HEK293 (cell line): ENCODE measurements around the gene TAS2R60.

Experiments used
- SALL2 ChIP-seq: fragments of 450-650 bp; formaldehyde crosslinking; IDR thresholded peaks from 2 replicates; pipeline ENCODE4 v1.5.0; 2017; ENCODE audit warnings: missing biosample characterization, mild to moderate bottlenecking, missing genetic modification characterization, borderline replicate concordance
- ZNF10 ChIP-seq: fragments of 450-650 bp; formaldehyde crosslinking; IDR thresholded peaks from 2 replicates; pipeline ENCODE4 v1.5.1; 2017; ENCODE audit warnings: missing biosample characterization, missing genetic modification characterization
- ZNF138 ChIP-seq: fragments of 450-650 bp; formaldehyde crosslinking; IDR thresholded peaks from 2 replicates; pipeline ENCODE4 v1.5.1; 2016; ENCODE audit warnings: missing biosample characterization, missing genetic modification characterization, borderline replicate concordance
- ZNF239 ChIP-seq: fragments of 450-650 bp; formaldehyde crosslinking; IDR thresholded peaks from 2 replicates; pipeline ENCODE4 v1.5.1; 2016; ENCODE audit warnings: missing biosample characterization, missing genetic modification characterization
- ZNF302 ChIP-seq: fragments of 450-650 bp; formaldehyde crosslinking; IDR thresholded peaks from 2 replicates; pipeline ENCODE4 v1.5.1; 2016; ENCODE audit warnings: missing biosample characterization, missing genetic modification characterization, low read depth
- ZNF530 ChIP-seq: fragments of 450-650 bp; formaldehyde crosslinking; IDR thresholded peaks from 2 replicates; pipeline ENCODE4 v1.5.1; 2016; ENCODE audit warnings: low read depth, missing biosample characterization, missing genetic modification characterization
- TF ChIP-seq, protein P1 (sequence below): fragments of 450-650 bp; formaldehyde crosslinking; IDR thresholded peaks from 2 replicates; pipeline ENCODE4 v1.5.1; 2016; ENCODE audit warnings: missing biosample characterization, missing genetic modification characterization

DNA sequence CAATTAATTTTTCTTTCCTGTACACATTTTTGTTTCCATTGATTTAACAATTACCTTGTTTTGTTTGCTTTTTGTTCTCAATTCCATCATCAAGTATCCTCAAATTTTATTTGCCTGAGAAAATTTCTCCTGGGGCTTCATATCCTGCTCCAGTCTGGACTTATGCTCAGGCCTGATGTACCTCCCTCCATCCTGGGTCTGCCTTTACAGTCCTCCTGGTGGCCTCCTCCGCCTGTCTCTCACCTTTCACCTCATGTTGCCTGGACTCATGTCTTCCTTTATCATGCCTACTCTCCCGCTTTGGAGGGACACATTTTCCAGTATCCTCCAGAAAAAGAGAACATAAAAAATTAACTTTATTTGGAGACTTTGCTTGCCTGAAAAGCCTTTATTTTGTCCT is 12.1 kb upstream of the TAS2R60 start:
- TF ChIP-seq, protein P1, sequence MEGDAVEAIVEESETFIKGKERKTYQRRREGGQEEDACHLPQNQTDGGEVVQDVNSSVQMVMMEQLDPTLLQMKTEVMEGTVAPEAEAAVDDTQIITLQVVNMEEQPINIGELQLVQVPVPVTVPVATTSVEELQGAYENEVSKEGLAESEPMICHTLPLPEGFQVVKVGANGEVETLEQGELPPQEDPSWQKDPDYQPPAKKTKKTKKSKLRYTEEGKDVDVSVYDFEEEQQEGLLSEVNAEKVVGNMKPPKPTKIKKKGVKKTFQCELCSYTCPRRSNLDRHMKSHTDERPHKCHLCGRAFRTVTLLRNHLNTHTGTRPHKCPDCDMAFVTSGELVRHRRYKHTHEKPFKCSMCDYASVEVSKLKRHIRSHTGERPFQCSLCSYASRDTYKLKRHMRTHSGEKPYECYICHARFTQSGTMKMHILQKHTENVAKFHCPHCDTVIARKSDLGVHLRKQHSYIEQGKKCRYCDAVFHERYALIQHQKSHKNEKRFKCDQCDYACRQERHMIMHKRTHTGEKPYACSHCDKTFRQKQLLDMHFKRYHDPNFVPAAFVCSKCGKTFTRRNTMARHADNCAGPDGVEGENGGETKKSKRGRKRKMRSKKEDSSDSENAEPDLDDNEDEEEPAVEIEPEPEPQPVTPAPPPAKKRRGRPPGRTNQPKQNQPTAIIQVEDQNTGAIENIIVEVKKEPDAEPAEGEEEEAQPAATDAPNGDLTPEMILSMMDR (tag by site-specific recombination): no peak
- TF ChIP-seq ZNF302 (tag by site-specific recombination) (no peak), ZNF239 (tag by site-specific recombination) (no peak), ZNF10 (no peak), ZNF138 (tag by site-specific recombination) (no peak), ZNF530 (tag by site-specific recombination) (no peak), SALL2 (no peak)
